GM20000 (cell line): ENCODE data around the gene CEP85.

Source experiments
- DNase-seq: peaks from one replicate; pipeline ENCODE4 v3.0.0; 2012; ENCODE audit warnings: low spot score
- TF ChIP-seq, protein P1 (sequence below): IDR thresholded peaks from 2 replicates; pipeline ENCODE4 v1.5.1; 2012; ENCODE audit warnings: mild to moderate bottlenecking, control low read depth; ENCODE audit errors: extremely low read depth, missing control alignments

Gene CEP85

DNA sequence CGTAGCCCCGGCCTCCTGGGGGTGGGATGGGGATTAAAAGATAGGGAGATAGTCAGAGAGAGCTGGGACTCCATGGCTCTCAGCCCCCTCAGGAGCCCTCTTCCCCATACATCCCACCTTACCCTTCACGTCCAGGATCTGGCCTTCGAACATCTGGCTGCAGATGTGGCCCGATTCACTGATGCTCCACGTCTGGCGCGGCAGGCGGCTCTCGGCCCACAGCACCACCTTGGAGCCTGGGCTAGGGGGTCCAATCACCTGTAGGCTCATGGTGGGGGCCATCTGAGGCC lies 88.0 kb downstream of the CEP85 start:
- TF ChIP-seq, protein P1, sequence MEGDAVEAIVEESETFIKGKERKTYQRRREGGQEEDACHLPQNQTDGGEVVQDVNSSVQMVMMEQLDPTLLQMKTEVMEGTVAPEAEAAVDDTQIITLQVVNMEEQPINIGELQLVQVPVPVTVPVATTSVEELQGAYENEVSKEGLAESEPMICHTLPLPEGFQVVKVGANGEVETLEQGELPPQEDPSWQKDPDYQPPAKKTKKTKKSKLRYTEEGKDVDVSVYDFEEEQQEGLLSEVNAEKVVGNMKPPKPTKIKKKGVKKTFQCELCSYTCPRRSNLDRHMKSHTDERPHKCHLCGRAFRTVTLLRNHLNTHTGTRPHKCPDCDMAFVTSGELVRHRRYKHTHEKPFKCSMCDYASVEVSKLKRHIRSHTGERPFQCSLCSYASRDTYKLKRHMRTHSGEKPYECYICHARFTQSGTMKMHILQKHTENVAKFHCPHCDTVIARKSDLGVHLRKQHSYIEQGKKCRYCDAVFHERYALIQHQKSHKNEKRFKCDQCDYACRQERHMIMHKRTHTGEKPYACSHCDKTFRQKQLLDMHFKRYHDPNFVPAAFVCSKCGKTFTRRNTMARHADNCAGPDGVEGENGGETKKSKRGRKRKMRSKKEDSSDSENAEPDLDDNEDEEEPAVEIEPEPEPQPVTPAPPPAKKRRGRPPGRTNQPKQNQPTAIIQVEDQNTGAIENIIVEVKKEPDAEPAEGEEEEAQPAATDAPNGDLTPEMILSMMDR, result no peak
- DNase-seq, result no peak

DNA sequence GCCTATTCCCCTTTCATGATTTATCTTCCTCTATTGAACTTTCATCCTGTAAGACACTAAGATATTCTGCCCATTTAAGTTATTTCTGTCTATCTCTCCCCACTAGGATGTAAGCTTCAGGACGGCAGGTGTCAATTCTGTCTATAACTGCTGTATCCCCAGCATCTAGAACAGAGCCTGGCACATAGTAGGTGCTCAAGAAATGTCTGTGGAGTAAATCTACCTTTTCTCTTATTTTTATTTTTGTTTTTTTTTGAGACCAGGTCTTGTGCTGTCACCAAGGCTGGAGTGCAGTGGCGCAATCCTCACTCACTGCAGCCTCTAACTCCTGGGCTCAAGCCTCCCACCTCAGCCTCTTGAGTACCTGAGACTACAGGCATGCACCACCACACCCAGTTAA lies 89.4 kb downstream of the CEP85 start:
- DNase-seq, result no peak
- TF ChIP-seq, protein P1, result no peak

DNA sequence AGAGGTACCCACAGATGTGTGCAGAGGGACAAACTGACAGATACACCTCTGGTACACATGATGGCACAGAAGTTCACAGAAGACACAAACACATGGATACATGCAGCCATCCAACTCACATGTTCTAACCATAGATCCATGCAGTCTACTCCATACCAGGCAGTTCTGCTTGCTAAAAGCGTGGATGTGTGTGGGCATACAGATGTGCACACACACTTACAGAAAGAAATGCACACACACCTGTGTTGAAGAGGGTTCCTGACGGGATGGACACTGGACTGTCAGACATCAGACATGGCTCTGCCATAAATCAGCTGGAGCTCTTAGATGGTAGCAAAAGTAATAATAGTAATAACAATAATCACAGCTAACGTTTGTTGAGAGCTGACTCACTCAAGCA lies 90.5 kb downstream of the CEP85 start:
- TF ChIP-seq, protein P1, result no peak
- DNase-seq, result no peak

DNA sequence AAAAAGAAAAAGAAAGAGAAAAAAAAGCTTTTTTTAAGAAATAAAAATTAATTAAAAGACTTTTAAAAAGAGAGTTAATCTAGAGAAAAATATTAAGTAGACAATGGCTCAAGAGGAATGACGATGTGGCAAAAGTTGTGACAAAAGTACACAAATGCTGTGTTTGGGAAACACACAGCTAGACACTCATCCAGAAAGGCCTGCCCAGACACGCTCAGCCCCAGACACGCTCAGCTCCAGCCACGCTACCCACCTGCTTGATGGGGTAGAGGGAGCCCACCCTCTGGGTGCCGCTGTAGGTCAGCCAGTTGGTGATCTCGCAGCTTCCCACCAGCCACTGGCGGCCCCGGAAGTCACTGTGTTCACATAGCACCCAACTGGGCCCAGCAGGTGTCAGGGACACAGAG lies 94.0 kb downstream of the CEP85 start:
- DNase-seq, result no peak
- TF ChIP-seq, protein P1, result no peak
